Measurements from ENCODE around the gene MARK2. TPM values are rescaled to one million over a fixed set of nuclear protein-coding genes. Genes with fewer than 3 reads are reported as not detected.
A peak's percentile ranks its signal among the peaks of the same experiment; 100 is the strongest.

Gene MARK2
- total RNA-seq, 2 experiments from 2014 or later, result 23.3 to 24.5 TPM

GRCh38 chr11:63937713-63938478, 99.0 kb downstream of the MARK2 start:
- intact Hi-C loops (cut with micrococcal nuclease), result no loop called here
- H3K4me3 Mint-ChIP-seq, result peak overlapping the region; percentile 79
- ATAC-seq (peak; percentile 19), DNase-seq (peak; percentile 51)
- POLR2A ChIA-PET, result interaction anchor here (1.0 to 1.5 kb wide), 2 partner anchors 19 to 47 kb away, joined by 4 to 6 read pairs; no protein-coding TSS in a partner anchor
- no peaks in the 10 kb centered on the region for H3K36me3 Mint-ChIP-seq (ENCODE audit: low read depth)
- H3K27me3 Mint-ChIP-seq, result no peaks in the 10 kb centered on the region
- H3K27ac Mint-ChIP-seq, result peak overlapping the region; percentile 83
- CTCF ChIA-PET, result interaction anchor here (0.5 to 1.5 kb wide), 2 partner anchors 16 to 17 kb away, joined by 3 to 4 read pairs; no protein-coding TSS in a partner anchor
- TF ChIP-seq, protein P1, sequence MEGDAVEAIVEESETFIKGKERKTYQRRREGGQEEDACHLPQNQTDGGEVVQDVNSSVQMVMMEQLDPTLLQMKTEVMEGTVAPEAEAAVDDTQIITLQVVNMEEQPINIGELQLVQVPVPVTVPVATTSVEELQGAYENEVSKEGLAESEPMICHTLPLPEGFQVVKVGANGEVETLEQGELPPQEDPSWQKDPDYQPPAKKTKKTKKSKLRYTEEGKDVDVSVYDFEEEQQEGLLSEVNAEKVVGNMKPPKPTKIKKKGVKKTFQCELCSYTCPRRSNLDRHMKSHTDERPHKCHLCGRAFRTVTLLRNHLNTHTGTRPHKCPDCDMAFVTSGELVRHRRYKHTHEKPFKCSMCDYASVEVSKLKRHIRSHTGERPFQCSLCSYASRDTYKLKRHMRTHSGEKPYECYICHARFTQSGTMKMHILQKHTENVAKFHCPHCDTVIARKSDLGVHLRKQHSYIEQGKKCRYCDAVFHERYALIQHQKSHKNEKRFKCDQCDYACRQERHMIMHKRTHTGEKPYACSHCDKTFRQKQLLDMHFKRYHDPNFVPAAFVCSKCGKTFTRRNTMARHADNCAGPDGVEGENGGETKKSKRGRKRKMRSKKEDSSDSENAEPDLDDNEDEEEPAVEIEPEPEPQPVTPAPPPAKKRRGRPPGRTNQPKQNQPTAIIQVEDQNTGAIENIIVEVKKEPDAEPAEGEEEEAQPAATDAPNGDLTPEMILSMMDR (IDR thresholded peaks at IDR 0.05), result no peak
- H3K4me1 Mint-ChIP-seq (ENCODE audit: low read depth), result peaks cover 24% of the 10 kb centered on the region
- H3K9me3 Mint-ChIP-seq, result no peaks in the 10 kb centered on the region

- TF ChIP-seq, protein P1 (IDR thresholded peaks at IDR 0.05), result no peak
- Mint-ChIP-seq H3K4me1 (ENCODE audit: low read depth) (peaks cover 24% of the 10 kb centered on the region), H3K4me3 (peak within 1 kb of the TSS; percentile 79), H3K27ac (peak within 1 kb of the TSS; percentile 83), H3K9me3 (no peaks in the 10 kb centered on the region), H3K27me3 (no peaks in the 10 kb centered on the region), H3K36me3 (ENCODE audit: low read depth) (no peaks in the 10 kb centered on the region)
- ATAC-seq (peak; percentile 94), DNase-seq (peak; percentile 96)
- POLR2A ChIA-PET, result interaction anchor here (0.8 to 1.7 kb wide), 6 partner anchors 20 to 99 kb away, joined by 3 to 6 read pairs (median 4); partner anchors contain the start of gene RCOR2
- intact Hi-C loops (cut with micrococcal nuclease), result no loop called here
- CTCF ChIA-PET, result no interaction called here
Observed at GRCh38 chr11:63938479-63939396, 99.8 kb downstream of the MARK2 start, which contains the start of gene NAA40. Gene NAA40 (plus strand): TSS chr11:63939002. CDS start chr11:63939097, 95 bp downstream.

DNA sequence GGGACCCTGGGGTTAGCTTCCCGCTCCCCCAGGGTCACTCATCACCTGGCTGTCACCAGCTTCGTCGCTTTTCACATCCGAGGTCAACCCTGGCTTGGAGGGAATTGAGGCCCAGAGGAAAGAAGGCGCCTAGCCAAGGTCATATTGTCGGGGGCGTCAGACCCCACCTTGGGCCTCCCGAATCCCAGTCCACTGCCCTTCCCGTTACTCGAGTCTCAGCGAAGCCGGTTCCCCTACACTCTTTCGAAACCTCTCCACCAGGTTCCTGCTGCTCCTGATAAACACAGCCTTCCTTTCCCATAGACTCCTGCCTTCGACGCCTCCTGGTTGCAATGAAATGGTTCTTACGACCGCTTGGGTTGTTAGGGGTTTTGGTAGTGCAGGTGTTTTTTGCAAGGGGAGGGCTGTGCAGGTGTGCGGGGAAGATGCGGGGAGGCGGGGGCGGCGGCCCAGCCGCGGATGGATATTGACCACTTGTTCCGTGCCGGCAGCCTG, 100.5 kb downstream of the MARK2 start:
- H3K36me3 Mint-ChIP-seq (ENCODE audit: low read depth), result no peaks in the 10 kb centered on the region
- TF ChIP-seq, protein P1 (IDR thresholded peaks at IDR 0.05), result no peak
- DNase-seq, result no peak
- peaks cover 29% of the 10 kb centered on the region for H3K4me1 Mint-ChIP-seq (ENCODE audit: low read depth)
- no peak for ATAC-seq
- H3K27ac Mint-ChIP-seq, result peak overlapping the region; percentile 81
- POLR2A ChIA-PET, result interaction anchor here (0.8 to 1.7 kb wide), 5 partner anchors 20 to 100 kb away, joined by 3 to 6 read pairs (median 4); partner anchors contain the start of gene RCOR2
- H3K4me3 Mint-ChIP-seq, result peak overlapping the region; percentile 79
- intact Hi-C loops (cut with micrococcal nuclease), result no loop called here
- no peaks in the 10 kb centered on the region for H3K27me3 Mint-ChIP-seq
- CTCF ChIA-PET, result no interaction called here
- no peaks in the 10 kb centered on the region for H3K9me3 Mint-ChIP-seq

DNA sequence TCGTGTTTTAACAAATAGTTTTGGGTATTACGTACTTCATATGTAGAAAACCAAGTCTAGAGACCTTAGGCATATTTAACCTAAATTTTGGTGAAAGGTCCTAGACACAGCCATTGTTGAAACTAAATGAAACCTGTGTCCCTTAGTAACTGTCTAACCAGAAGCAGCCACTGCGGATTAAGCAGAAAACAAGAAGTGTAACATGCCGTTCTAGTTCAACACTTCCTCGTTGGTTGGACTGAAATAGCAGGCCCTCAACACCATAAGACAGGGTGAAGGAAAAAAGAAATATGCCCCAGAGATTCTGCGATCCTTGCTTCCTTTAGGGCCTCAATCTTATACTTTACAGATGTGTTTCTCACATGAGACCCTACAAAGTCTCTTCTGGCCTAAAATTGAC, 101.9 kb downstream of the MARK2 start:
- H3K27me3 Mint-ChIP-seq, result no peaks in the 10 kb centered on the region
- H3K36me3 Mint-ChIP-seq (ENCODE audit: low read depth), result no peaks in the 10 kb centered on the region
- DNase-seq (no peak), ATAC-seq (no peak)
- intact Hi-C loops (cut with micrococcal nuclease), result no loop called here
- peaks cover 29% of the 10 kb centered on the region for H3K4me1 Mint-ChIP-seq (ENCODE audit: low read depth)
- TF ChIP-seq, protein P1 (IDR thresholded peaks at IDR 0.05), result no peak
- ChIA-PET CTCF (no interaction called here), POLR2A (no interaction called here)
- H3K9me3 Mint-ChIP-seq, result no peaks in the 10 kb centered on the region
- H3K4me3 Mint-ChIP-seq, result peak overlapping the region; percentile 79
- H3K27ac Mint-ChIP-seq, result no peak overlapping the region
